GM18868 (cell line): ENCODE results near the gene USF1.
"Not testable (repeated sequence)": the region's sequence is repeated elsewhere in the genome, so short reads cannot be mapped to it uniquely, and the experiment has no call there.

Experiments used
- ATAC-seq: cut with Tn5 transposase; IDR thresholded peaks from one replicate; pipeline ENCODE4 v1.9.1; 2021; ENCODE audit warnings: mild to moderate bottlenecking, moderate library complexity; ENCODE audit not compliant: unreplicated experiment

The USF1 gene

GRCh38 chr1:161079436-161080110, 33.8 kb upstream of the USF1 start:
- no peak for ATAC-seq

DNA sequence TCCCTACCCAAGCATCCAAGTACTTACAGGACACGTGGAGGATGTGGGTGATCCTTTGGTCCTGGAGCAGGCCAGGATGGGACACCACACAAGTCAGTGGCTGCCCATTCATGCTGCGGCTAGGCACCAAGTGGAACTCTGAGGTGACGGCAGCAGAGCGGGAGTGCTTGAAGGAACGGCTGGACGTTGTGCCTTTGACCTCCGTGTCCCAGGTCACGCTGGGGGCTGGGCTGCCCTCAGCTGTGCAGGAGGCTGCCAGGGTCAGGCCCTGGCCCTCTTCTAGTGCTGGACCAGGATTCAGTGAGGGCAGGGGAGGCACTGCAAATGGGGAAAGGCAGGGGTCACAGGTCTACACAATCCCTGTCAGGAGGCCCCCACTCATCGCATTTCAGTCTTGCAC, 31.6 kb upstream of the USF1 start:
- no peak for ATAC-seq

- ATAC-seq: no peak
These were observed 30.6 kb upstream of the USF1 start for GRCh38 chr1:161076410-161076809.

DNA sequence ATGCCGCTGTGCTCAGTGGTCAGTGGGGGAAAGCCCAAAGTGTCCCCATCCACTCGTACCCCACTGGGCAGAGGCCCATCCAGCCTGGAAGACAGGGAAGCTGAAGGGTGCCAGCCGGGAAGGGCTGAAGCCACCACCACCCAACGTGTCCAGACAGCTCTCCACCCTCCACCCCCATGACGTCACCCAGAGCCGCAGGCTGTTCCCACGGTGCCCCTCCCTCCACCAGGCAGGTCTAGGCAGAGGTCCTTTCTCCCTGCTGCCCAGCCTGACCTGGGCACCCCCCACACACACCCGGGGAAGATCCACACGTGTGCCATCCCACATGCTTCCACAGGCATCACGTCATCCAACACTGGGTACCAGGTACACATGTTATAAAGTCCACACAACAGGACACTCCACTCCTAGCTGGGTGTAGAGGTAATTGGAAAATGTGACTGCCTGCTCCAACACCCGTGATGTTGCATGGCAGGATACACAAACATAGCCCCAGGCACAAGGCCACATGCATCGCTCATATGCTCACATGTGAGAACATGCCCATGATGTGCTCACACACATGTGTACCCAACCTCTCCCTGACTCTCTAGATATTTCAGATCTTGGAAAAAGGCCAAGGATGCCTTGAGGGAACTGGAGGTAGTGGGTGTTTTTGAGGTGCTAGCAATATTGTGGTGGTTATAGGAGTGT, 29.0 kb upstream of the USF1 start:
- no peak for ATAC-seq

- no peak for ATAC-seq
These were observed 27.8 kb upstream of the USF1 start for GRCh38 chr1:161073474-161074121.

GRCh38 chr1:161072751-161073449, 27.1 kb upstream of the USF1 start:
- no peak for ATAC-seq

DNA sequence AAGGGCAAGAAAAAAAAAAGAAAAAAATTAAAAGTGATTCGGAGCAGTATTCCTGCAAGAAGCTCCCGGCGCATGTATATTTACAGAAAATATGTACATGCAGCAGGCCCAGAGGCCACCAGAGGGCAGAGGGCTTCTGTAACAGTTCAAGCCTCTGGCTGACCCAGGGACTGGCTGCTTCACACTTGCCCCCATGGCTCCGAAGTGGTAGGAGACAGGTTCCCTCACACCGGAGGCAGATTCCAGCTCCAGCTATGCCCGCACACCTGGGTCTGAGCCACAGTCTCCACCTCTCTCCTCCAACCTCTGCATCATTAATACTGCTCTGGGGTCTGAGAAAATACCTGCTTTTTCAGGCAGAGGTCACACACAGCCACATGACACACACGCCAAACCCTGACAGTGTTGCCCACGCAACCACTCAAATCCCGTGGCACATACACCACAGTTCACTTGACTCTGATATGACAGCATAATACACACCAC, 26.2 kb upstream of the USF1 start:
- ATAC-seq: no peak

DNA sequence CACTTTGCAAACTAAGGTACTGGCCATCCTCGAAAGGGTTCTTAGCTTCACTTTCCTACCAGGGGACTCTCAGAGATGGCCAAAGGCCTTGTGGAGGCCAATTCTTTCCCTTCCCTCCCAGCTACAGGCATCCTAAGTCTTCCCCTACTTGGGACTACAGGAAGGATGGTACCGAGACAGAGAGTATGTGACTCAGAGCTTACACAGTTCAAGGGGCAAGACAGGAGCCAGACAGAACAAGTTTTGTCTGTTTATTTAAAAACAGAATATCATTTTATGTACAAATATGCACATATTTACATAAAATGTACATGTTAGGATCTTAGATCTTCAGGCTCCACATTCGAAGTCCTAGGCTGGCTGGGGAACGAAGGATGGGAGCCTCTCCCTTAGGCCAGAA, 25.0 kb upstream of the USF1 start:
- ATAC-seq: no peak

GRCh38 chr1:161069731-161070270, 24.0 kb upstream of the USF1 start, which contains the start of gene ARHGAP30:
Gene ARHGAP30 (minus strand): TSS chr1:161069891. CDS start chr1:161069624, 267 bp downstream.
- ATAC-seq: peak; percentile 83

GRCh38 chr1:161069241-161069640, 23.5 kb upstream of the USF1 start:
- ATAC-seq: no peak

DNA sequence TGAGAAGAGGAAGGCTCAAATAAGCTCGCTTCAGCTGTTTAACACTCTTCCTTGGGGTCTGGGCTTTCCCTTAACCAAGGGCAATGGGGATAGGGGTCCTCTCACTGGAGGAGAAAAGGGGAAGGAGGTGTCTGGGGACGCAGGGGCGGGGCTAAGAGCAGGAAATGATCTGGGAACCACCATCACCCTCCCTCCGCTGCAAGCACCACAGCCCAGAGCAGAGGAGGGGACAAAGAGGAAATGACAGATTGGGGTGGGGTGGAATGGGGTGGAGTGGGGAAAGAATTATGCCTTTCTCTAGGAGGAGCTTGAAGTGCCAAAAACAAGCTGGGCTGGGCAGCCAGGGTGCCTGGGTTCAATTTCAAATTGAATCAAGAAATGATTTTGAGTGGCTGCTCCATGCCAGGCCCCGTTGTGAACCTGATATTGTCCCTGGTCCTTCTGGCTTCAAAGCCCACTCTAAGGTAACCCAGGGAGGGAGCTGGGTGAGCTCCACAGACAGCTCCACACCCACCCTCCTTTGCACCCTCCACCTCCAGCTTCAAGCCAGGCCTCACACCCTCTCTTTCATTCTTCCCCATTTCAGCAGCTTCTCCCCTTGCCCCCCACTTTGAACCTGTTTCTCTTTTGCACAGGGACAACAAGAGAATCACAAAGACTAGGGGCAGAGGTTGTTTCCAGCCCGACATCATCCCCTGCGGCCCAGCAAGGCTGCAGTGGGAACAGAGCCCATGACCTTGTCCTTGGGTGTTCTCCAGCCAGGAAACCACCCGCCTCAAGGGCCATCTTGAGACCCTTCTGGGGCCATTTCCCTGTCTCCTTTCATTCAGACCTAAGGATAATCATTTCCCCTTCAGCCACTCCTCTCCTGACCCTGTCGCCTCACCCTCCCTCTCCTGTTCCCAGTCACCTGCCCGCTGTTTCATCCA, 22.8 kb upstream of the USF1 start:
- ATAC-seq: peak; percentile 74

- no peak for ATAC-seq
These were observed 20.9 kb upstream of the USF1 start for GRCh38 chr1:161066694-161067093.

- ATAC-seq: not testable (repeated sequence)
These were observed 19.9 kb upstream of the USF1 start for GRCh38 chr1:161065681-161066080.

- ATAC-seq: not testable (repeated sequence)
These were observed 18.2 kb upstream of the USF1 start for GRCh38 chr1:161063936-161064335.

DNA sequence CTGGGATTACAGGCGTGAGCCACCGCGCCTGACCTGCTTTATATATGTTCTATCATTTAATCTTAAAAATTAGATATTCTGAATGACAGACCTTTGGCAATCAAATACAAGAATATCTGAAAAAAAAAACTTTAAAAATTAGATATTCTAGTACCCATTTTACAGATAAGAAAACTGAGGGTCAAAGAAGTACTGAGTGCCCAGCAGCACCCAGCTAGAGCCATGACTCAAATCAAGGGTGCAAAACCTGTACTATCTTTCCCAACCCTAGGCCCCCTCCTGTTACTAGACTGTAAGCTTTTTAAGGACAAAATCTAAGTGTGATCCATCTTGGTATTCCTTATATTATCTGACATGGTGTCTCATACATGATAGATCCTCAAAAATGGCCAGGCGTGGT, 15.6 kb upstream of the USF1 start:
- no peak for ATAC-seq

- no peak for ATAC-seq
These were observed 13.5 kb upstream of the USF1 start for GRCh38 chr1:161059293-161059692.

- ATAC-seq: no peak
These were observed 9.0 kb upstream of the USF1 start for GRCh38 chr1:161054805-161055204.

DNA sequence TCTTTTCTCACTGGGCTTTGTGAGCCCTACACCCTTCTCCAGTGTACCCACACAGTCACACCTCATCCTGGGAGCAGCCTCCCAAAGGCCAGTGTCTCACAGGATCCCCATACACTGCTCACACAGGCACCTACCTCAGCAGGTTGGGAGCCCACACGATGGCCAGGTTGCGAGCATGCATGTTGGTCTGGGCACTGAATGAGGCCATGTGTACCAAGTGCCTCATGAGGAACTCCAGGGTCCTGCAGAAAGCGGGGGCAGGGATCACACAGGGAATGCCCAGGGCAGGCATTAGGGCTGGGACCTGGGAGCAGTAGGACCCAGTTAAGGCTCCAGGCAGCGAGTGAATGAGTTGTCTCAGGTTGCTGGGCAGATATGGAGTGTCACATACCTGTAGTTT, 8.5 kb upstream of the USF1 start:
- no peak for ATAC-seq

DNA sequence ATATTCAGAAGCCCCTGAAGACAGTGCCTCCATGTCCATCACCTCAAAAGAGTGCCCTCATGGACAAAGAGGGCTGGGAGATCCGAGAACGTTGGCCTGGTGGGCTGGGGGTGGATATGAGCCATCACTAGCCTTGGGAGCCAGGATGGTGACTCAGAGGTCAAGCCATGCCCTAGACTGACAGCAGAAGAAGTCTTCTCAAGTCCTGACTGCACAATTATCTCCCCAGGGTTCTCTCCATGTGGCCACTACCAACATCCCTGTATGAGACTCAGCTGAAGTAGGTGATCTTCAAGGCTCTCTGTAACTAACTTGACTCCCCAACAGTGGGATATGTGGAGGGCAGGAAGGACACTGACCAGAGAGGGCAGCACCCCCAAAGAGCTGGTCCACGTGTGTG, 7.1 kb upstream of the USF1 start:
- no peak for ATAC-seq

DNA sequence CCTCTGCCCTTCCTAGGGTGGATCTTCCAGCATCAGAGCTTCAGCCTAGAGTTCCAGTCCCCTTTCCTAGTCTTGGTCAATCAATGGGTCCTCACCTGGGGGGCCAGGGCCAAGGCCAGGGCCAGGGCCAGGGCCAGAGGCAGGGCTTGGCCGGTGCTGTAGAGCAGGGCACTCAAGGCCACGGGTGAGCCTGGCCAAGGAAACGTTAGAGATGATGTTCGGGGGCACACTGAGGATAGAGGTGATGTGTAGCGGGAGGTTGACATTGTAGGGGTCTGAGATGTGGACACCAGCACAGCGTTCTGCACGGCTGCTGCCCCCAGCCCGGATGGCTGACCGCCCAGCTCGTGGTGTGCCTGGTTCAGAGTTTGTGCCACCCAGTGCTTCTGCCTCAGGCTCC, 5.4 kb upstream of the USF1 start:
- ATAC-seq: no peak
